ENCODE results near the gene IGLL5.

DNA sequence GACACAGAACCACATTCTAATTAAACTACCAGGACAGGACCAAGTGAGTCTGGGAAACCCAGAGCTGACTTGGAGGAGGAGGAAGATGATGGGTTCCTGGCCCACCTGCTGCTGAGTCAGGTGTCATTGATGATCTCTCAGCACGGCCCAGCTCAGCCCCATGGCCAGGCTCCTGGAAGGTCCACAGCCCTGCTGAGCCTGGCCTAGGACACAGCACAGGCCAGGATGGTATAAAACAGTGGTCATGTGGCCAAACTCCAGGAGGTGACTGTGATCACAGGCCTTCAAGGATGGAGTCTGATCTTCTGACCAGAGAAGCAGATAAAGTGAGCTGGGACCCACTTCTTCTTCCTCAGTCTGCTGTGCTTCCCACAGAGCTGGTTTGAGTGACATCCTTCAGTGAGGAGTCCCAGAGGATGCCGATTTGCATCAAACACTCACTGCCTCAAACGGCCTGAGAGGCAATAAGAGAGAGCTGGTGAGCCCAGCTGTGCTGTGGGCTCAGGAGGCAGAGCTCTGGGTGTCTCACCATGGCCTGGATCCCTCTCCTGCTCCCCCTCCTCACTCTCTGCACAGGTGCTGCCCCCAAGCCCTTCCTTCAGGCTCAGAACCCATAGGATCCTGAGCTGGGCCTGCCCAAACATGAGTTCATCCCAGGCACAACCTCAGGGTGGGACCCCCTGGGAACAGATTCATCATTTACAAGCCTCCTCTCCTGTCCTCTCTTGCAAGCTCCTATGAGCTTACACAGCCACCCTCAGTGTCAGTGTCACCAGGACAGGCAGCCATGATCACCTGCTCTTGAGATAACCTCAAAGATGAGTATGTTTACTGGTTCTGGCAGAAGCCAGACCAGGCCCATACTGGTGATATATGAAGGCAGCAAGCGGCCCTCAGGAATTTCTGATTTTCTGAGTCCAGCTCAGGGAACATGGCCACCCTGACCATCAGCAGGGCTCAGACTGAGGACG, 37.7 kb upstream of the IGLL5 start:
- TF ChIP-seq CEBPB (tag; IDR thresholded peaks at IDR 0.05) (no peak), POLR2AphosphoS5 (IDR thresholded peaks at IDR 0.05; ENCODE audit: control insufficient read depth, insufficient read depth, low read depth, low read length) (no peak), FOXK1 (CRISPR knock-in tag; IDR thresholded peaks at IDR 0.05; ENCODE audit: borderline replicate concordance) (no peak), GABPA (tag; conservative IDR thresholded peaks at IDR 0.05; ENCODE audit: low read depth) (no peak), CHD2 (IDR thresholded peaks at IDR 0.05; ENCODE audit: low read depth, low read length) (no peak), ELF1 (tag; IDR thresholded peaks at IDR 0.05) (no peak), POLR2AphosphoS2 (IDR thresholded peaks at IDR 0.05; ENCODE audit: low read length) (no peak), POLR2A (conservative IDR thresholded peaks at IDR 0.05) (no peak), TCFL5 (CRISPR knock-in tag; conservative IDR thresholded peaks at IDR 0.05) (no peak)
- TF ChIP-seq, protein P1, sequence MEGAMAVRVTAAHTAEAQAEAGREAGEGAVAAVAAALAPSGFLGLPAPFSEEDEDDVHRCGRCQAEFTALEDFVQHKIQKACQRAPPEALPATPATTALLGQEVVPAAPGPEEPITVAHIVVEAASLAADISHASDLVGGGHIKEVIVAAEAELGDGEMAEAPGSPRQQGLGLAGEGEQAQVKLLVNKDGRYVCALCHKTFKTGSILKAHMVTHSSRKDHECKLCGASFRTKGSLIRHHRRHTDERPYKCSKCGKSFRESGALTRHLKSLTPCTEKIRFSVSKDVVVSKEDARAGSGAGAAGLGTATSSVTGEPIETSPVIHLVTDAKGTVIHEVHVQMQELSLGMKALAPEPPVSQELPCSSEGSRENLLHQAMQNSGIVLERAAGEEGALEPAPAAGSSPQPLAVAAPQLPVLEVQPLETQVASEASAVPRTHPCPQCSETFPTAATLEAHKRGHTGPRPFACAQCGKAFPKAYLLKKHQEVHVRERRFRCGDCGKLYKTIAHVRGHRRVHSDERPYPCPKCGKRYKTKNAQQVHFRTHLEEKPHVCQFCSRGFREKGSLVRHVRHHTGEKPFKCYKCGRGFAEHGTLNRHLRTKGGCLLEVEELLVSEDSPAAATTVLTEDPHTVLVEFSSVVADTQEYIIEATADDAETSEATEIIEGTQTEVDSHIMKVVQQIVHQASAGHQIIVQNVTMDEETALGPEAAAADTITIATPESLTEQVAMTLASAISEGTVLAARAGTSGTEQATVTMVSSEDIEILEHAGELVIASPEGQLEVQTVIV (CRISPR knock-in tag; IDR thresholded peaks at IDR 0.05; ENCODE audit: borderline replicate concordance), result no peak
- TF ChIP-seq, protein P2, sequence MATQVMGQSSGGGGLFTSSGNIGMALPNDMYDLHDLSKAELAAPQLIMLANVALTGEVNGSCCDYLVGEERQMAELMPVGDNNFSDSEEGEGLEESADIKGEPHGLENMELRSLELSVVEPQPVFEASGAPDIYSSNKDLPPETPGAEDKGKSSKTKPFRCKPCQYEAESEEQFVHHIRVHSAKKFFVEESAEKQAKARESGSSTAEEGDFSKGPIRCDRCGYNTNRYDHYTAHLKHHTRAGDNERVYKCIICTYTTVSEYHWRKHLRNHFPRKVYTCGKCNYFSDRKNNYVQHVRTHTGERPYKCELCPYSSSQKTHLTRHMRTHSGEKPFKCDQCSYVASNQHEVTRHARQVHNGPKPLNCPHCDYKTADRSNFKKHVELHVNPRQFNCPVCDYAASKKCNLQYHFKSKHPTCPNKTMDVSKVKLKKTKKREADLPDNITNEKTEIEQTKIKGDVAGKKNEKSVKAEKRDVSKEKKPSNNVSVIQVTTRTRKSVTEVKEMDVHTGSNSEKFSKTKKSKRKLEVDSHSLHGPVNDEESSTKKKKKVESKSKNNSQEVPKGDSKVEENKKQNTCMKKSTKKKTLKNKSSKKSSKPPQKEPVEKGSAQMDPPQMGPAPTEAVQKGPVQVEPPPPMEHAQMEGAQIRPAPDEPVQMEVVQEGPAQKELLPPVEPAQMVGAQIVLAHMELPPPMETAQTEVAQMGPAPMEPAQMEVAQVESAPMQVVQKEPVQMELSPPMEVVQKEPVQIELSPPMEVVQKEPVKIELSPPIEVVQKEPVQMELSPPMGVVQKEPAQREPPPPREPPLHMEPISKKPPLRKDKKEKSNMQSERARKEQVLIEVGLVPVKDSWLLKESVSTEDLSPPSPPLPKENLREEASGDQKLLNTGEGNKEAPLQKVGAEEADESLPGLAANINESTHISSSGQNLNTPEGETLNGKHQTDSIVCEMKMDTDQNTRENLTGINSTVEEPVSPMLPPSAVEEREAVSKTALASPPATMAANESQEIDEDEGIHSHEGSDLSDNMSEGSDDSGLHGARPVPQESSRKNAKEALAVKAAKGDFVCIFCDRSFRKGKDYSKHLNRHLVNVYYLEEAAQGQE (IDR thresholded peaks at IDR 0.05; ENCODE audit: borderline replicate concordance), result no peak
- TF ChIP-seq, protein P2 (CRISPR knock-in tag; IDR thresholded peaks at IDR 0.05; ENCODE audit: low read depth), result no peak
- TF ChIP-seq, protein P3, sequence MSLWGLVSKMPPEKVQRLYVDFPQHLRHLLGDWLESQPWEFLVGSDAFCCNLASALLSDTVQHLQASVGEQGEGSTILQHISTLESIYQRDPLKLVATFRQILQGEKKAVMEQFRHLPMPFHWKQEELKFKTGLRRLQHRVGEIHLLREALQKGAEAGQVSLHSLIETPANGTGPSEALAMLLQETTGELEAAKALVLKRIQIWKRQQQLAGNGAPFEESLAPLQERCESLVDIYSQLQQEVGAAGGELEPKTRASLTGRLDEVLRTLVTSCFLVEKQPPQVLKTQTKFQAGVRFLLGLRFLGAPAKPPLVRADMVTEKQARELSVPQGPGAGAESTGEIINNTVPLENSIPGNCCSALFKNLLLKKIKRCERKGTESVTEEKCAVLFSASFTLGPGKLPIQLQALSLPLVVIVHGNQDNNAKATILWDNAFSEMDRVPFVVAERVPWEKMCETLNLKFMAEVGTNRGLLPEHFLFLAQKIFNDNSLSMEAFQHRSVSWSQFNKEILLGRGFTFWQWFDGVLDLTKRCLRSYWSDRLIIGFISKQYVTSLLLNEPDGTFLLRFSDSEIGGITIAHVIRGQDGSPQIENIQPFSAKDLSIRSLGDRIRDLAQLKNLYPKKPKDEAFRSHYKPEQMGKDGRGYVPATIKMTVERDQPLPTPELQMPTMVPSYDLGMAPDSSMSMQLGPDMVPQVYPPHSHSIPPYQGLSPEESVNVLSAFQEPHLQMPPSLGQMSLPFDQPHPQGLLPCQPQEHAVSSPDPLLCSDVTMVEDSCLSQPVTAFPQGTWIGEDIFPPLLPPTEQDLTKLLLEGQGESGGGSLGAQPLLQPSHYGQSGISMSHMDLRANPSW (CRISPR knock-in tag; IDR thresholded peaks at IDR 0.05), result no peak
- TF ChIP-seq, protein P4, sequence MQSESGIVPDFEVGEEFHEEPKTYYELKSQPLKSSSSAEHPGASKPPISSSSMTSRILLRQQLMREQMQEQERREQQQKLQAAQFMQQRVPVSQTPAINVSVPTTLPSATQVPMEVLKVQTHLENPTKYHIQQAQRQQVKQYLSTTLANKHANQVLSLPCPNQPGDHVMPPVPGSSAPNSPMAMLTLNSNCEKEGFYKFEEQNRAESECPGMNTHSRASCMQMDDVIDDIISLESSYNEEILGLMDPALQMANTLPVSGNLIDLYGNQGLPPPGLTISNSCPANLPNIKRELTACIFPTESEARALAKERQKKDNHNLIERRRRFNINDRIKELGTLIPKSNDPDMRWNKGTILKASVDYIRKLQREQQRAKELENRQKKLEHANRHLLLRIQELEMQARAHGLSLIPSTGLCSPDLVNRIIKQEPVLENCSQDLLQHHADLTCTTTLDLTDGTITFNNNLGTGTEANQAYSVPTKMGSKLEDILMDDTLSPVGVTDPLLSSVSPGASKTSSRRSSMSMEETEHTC (IDR thresholded peaks at IDR 0.05), result no peak

Data from K562 (cell line).